CD14-positive monocyte (primary cell): ENCODE results near the gene PDE6H. TPM values are rescaled to one million over a fixed set of nuclear protein-coding genes. Genes with fewer than 3 reads are reported as not detected.
A peak's percentile ranks its signal among the peaks of the same experiment; 100 is the strongest.

Source experiments
- DNase-seq, 3 donors: peaks; one replicate each; pipeline ENCODE4 v3.0.0-alpha.2; 2011 to 2022
- H2AFZ ChIP-seq: 2 replicates; pipeline ENCODE4 v1.6.0; 2012; ENCODE audit warnings: mild to moderate bottlenecking, low read depth, low read length, inconsistent platforms; ENCODE audit not compliant: insufficient read depth, poor library complexity, severe bottlenecking
- H3K27ac ChIP-seq, 2 donors: 1 replicate in 1 of 2; 2 replicates in 1 of 2; pipeline ENCODE4 v1.5.1; 2012 to 2013; ENCODE audit warnings: low read length in 2 of 2, control low read depth in 1 of 2, inconsistent platforms in 1 of 2, low read depth in 1 of 2, mild to moderate bottlenecking in 1 of 2
- H3K27me3 ChIP-seq, 2 donors: one replicate each; pipeline versions ENCODE4 v1.6.0 to v1.6.1; 2011 to 2013; ENCODE audit warnings: low read length in 2 of 2; ENCODE audit not compliant: control insufficient read depth in 2 of 2, insufficient read depth in 2 of 2
- H3K36me3 ChIP-seq, 2 donors: replicated peaks in 1 of 2; 1 replicate in 1 of 2; 2 replicates in 1 of 2; pipeline versions ENCODE4 v1.5.1 to v1.6.1; 2012 to 2013; ENCODE audit warnings: low read length in 2 of 2, control low read depth in 1 of 2, inconsistent platforms in 1 of 2, mild to moderate bottlenecking in 1 of 2; ENCODE audit not compliant: insufficient read depth in 2 of 2, control insufficient read depth in 1 of 2
- H3K4me1 ChIP-seq, 2 donors: 1 replicate in 1 of 2; 2 replicates in 1 of 2; pipeline versions ENCODE4 v1.5.1 to v1.6.1; 2012 to 2013; ENCODE audit warnings: low read length in 2 of 2, control low read depth in 1 of 2, inconsistent platforms in 1 of 2, mild to moderate bottlenecking in 1 of 2, moderate library complexity in 1 of 2; ENCODE audit not compliant: insufficient read depth in 2 of 2, control insufficient read depth in 1 of 2
- H3K4me2 ChIP-seq: replicated peaks from 2 replicates; pipeline ENCODE3; 2012; ENCODE audit warnings: low read length, moderate library complexity, mild to moderate bottlenecking; ENCODE audit not compliant: poor library complexity, severe bottlenecking; ENCODE audit errors: extremely low read depth
- H3K4me3 ChIP-seq, 3 experiments: fragments of 200-600 bp in 1 of 3; sonication (generic) in 1 of 3; replicated peaks in 1 of 3; 1 replicate in 2 of 3; 2 replicates in 1 of 3; pipeline ENCODE4 v1.5.1; 2011 to 2013; ENCODE audit warnings: low read length in 3 of 3, mild to moderate bottlenecking in 3 of 3, control low read depth in 2 of 3, low read depth in 2 of 3, inconsistent platforms in 1 of 3, moderate library complexity in 1 of 3
- H3K79me2 ChIP-seq: 2 replicates; pipeline ENCODE4 v1.6.0; 2012; ENCODE audit warnings: mild to moderate bottlenecking, control low read depth, inconsistent platforms, low read length, moderate library complexity; ENCODE audit not compliant: insufficient read depth
- H3K9ac ChIP-seq: 2 replicates; pipeline ENCODE4 v1.6.0; 2017; ENCODE audit warnings: low read length, mild to moderate bottlenecking; ENCODE audit not compliant: insufficient read depth, poor library complexity, severe bottlenecking
- H3K9me3 ChIP-seq, 2 donors: replicated peaks in 1 of 2; 1 replicate in 1 of 2; 2 replicates in 1 of 2; pipeline versions ENCODE4 v1.5.1 to v1.6.1; 2012 to 2013; ENCODE audit warnings: low read length in 2 of 2, control low read depth in 1 of 2; ENCODE audit not compliant: control insufficient read depth in 1 of 2, insufficient read depth in 1 of 2
- H4K20me1 ChIP-seq: 2 replicates; pipeline ENCODE4 v1.6.0; 2012; ENCODE audit warnings: mild to moderate bottlenecking, low read length, control low read depth, moderate library complexity; ENCODE audit not compliant: insufficient read depth
- H3K27ac Mint-ChIP-seq, 7 donors: one replicate each; pipeline ENCODE4 v1.8.0; 2020; ENCODE audit warnings: mild to moderate bottlenecking in 7 of 7, mixed read lengths in 7 of 7, moderate library complexity in 6 of 7, inconsistent platforms in 2 of 7
- H3K27me3 Mint-ChIP-seq, 3 donors: one replicate each; pipeline ENCODE4 v1.8.0; 2021 to 2022; ENCODE audit warnings: low read depth in 3 of 3, mild to moderate bottlenecking in 3 of 3, mixed read lengths in 3 of 3, moderate library complexity in 3 of 3, inconsistent platforms in 1 of 3
- H3K36me3 Mint-ChIP-seq, 2 donors: one replicate each; pipeline ENCODE4 v1.8.0; 2020; ENCODE audit warnings: mixed read lengths in 2 of 2, inconsistent platforms in 1 of 2, mild to moderate bottlenecking in 1 of 2
- H3K4me1 Mint-ChIP-seq: one replicate; pipeline ENCODE4 v1.8.0; 2020; ENCODE audit warnings: mild to moderate bottlenecking, mixed read lengths
- H3K4me3 Mint-ChIP-seq, 2 donors: one replicate each; pipeline ENCODE4 v1.8.0; 2020; ENCODE audit warnings: mild to moderate bottlenecking in 2 of 2, mixed read lengths in 2 of 2, moderate library complexity in 1 of 2
- H3K9me3 Mint-ChIP-seq, 7 donors: one replicate each; pipeline ENCODE4 v1.8.0; 2020 to 2022; ENCODE audit warnings: mixed read lengths in 7 of 7, mild to moderate bottlenecking in 6 of 7, moderate library complexity in 6 of 7, inconsistent platforms in 2 of 7
- WGBS: methylation state at CpG from one replicate; pipeline ENCODE4 v1.1.5; 2013; ENCODE audit warnings: missing lambda C conversion rate; ENCODE audit not compliant: insufficient coverage; 5-methylcytosine and 5-hydroxymethylcytosine counted together
- intact Hi-C, 2 donors: fragments of 100-400 bp; cut with micrococcal nuclease; formaldehyde crosslinking; loops; one replicate each; pipeline versions ENCODE4 v1.15.0 to v1.15.1; 2023
- polyA plus RNA-seq, 3 donors: library from polyadenylated mRNA; depleted of rRNA in 1 of 3; unstranded in 2 of 3; stranded (reverse) in 1 of 3; fragments of 300-500 nt in 2 of 3; fragments of >200 nt in 1 of 3; fragmentation: Illumina TruSeq in 2 of 3; gene quantifications; 1 replicate in 2 of 3; 2 replicates in 1 of 3; pipeline ENCODE4 v1.2.3, GENCODE V29; 2012 to 2021
- TF ChIP-seq, protein P1 (sequence below): fragments of 200-600 bp; IDR thresholded peaks from one replicate; pipeline ENCODE4 v1.8.0; 2022; ENCODE audit warnings: antibody characterized with exemption, mild to moderate bottlenecking

Gene PDE6H
- polyA plus RNA-seq, 3 donors = 0.33 to 0.56 TPM; not detected in 1

DNA sequence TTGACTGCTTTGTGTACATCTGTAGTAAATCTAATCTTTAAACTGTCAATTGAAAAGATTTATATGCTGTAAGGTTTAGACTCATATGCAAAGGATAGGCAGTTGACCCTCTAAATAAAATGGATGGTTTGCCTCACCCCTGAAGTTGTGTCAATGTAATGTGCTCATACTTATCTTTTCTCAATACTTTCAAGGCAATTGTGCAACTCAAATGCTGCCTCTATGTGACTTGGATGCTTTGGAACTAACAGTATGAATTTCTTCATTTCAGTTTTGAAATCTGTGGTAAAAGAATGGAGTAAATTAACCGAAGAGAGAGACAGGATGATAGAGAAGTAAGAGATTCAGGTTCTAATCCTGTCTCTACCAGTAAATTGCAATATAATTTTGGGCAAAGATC lies 9.7 kb downstream of the PDE6H start:
- H3K4me1 Mint-ChIP-seq = peaks cover 76% of the 10 kb centered on the region
- peak overlapping the region in 1 of 2 donors; percentile 89 for H3K4me3 Mint-ChIP-seq
- Histone ChIP-seq H3K4me2 (peak overlapping the region; percentile 74), H3K79me2 (peaks cover 18% of the 10 kb centered on the region), H4K20me1 (no peaks in the 10 kb centered on the region), H2AFZ (no peak overlapping the region), H3K4me3 (peak overlapping the region in 2 of 3 experiments; percentile 0 to 69), H3K27ac (peak overlapping the region; percentile 91 to 98), H3K9ac (peak overlapping the region; percentile 71), H3K27me3 (no peaks in the 10 kb centered on the region), H3K4me1 (peaks cover 68 to 78% of the 10 kb centered on the region in 2 donors), H3K9me3 (no peaks in the 10 kb centered on the region), H3K36me3 (no peaks in the 10 kb centered on the region)
- TF ChIP-seq, protein P1, sequence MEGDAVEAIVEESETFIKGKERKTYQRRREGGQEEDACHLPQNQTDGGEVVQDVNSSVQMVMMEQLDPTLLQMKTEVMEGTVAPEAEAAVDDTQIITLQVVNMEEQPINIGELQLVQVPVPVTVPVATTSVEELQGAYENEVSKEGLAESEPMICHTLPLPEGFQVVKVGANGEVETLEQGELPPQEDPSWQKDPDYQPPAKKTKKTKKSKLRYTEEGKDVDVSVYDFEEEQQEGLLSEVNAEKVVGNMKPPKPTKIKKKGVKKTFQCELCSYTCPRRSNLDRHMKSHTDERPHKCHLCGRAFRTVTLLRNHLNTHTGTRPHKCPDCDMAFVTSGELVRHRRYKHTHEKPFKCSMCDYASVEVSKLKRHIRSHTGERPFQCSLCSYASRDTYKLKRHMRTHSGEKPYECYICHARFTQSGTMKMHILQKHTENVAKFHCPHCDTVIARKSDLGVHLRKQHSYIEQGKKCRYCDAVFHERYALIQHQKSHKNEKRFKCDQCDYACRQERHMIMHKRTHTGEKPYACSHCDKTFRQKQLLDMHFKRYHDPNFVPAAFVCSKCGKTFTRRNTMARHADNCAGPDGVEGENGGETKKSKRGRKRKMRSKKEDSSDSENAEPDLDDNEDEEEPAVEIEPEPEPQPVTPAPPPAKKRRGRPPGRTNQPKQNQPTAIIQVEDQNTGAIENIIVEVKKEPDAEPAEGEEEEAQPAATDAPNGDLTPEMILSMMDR = no peak
- H3K27me3 Mint-ChIP-seq = no peaks in the 10 kb centered on the region
- H3K36me3 Mint-ChIP-seq = no peaks in the 10 kb centered on the region
- intact Hi-C loops = no loop called here
- peak; percentile 70 to 94 (median 89) for DNase-seq
- peak overlapping the region; percentile 95 to 100 (median 99) for H3K27ac Mint-ChIP-seq
- WGBS = no CpG with 5 or more reads among the region's 1 CpG
- H3K9me3 Mint-ChIP-seq = no peaks in the 10 kb centered on the region

DNA sequence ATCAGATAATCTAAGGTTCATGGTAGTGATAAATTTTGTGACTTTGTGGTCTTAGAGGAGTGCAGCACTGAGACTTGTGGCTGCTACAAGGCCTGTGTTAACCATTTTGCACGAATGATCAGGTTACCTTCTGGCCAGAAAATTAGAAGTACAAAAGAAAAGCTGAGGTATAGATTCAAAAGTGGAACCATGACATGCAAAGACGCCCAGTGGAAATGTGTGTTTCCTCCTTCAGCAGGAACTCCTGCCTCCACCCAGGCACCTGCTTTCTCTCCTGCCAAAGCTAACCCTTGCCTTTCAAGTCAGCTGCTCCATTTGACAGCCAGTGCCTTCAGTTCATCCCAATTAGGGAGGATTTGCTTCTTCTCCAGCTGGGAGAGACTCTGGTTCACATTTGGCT lies 10.1 kb downstream of the PDE6H start:
- peaks cover 81% of the 10 kb centered on the region for H3K4me1 Mint-ChIP-seq

More for the DNA sequence above, 10.1 kb downstream of the PDE6H start:
- Mint-ChIP-seq H3K27ac (peak overlapping the region; percentile 95 to 100 (median 99)), H3K4me3 (peak overlapping the region in 1 of 2 donors; percentile 71), H3K36me3 (no peaks in the 10 kb centered on the region), H3K9me3 (no peaks in the 10 kb centered on the region), H3K27me3 (no peaks in the 10 kb centered on the region)
- Histone ChIP-seq H3K79me2 (peaks cover 18% of the 10 kb centered on the region), H3K27me3 (no peaks in the 10 kb centered on the region), H4K20me1 (no peaks in the 10 kb centered on the region), H3K4me3 (peak overlapping the region in 1 of 3 experiments; percentile 69), H3K4me2 (peak overlapping the region; percentile 74), H3K4me1 (peaks cover 69 to 82% of the 10 kb centered on the region in 2 donors), H2AFZ (no peak overlapping the region), H3K27ac (peak overlapping the region; percentile 83 to 98), H3K9ac (no peak overlapping the region), H3K36me3 (no peaks in the 10 kb centered on the region), H3K9me3 (no peaks in the 10 kb centered on the region)
- WGBS = 0% methylated on average over 1 of the region's 2 CpGs
- TF ChIP-seq, protein P1 = no peak
- peak in 2 of 3 donors; percentile 47 to 54 for DNase-seq
- intact Hi-C loops = no loop called here
